ENCODE results near the gene C15orf39.

- no peak for TF ChIP-seq CTCF (IDR thresholded peaks at IDR 0.05)
- no peak for TF ChIP-seq POLR2A (IDR thresholded peaks at IDR 0.05)
Measured at GRCh38 chr15:75231836-75232235, 30.2 kb downstream of the C15orf39 start.
